Panc1 (cell line): ENCODE data around the gene F5. TPM values are rescaled to one million over a fixed set of nuclear protein-coding genes. Genes with fewer than 3 reads are reported as not detected.

Experiments
- ATAC-seq: fragments of 200-7000 bp; cut with Tn5 transposase; 2 replicates; pipeline ENCODE4 v1.9.1; 2020; ENCODE audit warnings: mild to moderate bottlenecking, moderate library complexity
- BruUV-seq: library from RNA; stranded (reverse); fragments of 400-500 nt; replicated peaks from 2 replicates; lab custom pipeline; 2021; lab: Mats Ljungman, UMichigan
- CTCF ChIA-PET: fragments of 300-600 bp; sonication (Branson Sonifier 250); formaldehyde crosslinking; loops from one replicate; lab custom pipeline; 2022; ENCODE audit warnings: antibody characterized with exemption; lab: Charles Lee
- POLR2A ChIA-PET: fragments of 300-600 bp; sonication (Branson Sonifier 250); formaldehyde crosslinking; loops from one replicate; lab custom pipeline; 2022; ENCODE audit warnings: antibody characterized with exemption; lab: Charles Lee
- DNase-seq: peaks from one replicate; pipeline ENCODE4 v3.0.0-alpha.2; 2010; ENCODE audit warnings: low read depth, low spot score
- H3K27ac ChIP-seq: 2 replicates; pipeline ENCODE4 v1.5.1; 2011; ENCODE audit warnings: mild to moderate bottlenecking, low read length, inconsistent platforms
- H3K27me3 ChIP-seq: fragments of 200-500 bp; sonication (Bioruptor generic); 2 replicates; pipeline ENCODE4 v1.6.0; 2014; ENCODE audit warnings: low read length, inconsistent platforms; ENCODE audit not compliant: control insufficient read depth, insufficient read depth
- H3K36me3 ChIP-seq: fragments of 200-500 bp; sonication (Bioruptor generic); 2 replicates; pipeline ENCODE4 v1.5.1; 2014; ENCODE audit warnings: inconsistent platforms, mild to moderate bottlenecking, low read length, moderate library complexity; ENCODE audit not compliant: control insufficient read depth, insufficient read depth
- H3K4me1 ChIP-seq: 2 replicates; pipeline ENCODE4 v1.5.1; 2011; ENCODE audit warnings: inconsistent platforms, mild to moderate bottlenecking, low read length, moderate library complexity; ENCODE audit not compliant: control insufficient read depth, insufficient read depth
- H3K4me3 ChIP-seq, 2 experiments: 2 replicates each; pipeline ENCODE4 v1.5.1; 2011 to 2012; ENCODE audit warnings: low read depth in 2 of 2, low read length in 2 of 2, mild to moderate bottlenecking in 2 of 2, inconsistent platforms in 1 of 2, moderate library complexity in 1 of 2
- H3K9me3 ChIP-seq: fragments of 200-500 bp; sonication (Bioruptor generic); 2 replicates; pipeline ENCODE4 v1.5.1; 2014; ENCODE audit warnings: low read depth, mild to moderate bottlenecking, inconsistent platforms, low read length, moderate library complexity; ENCODE audit not compliant: control insufficient read depth, insufficient read depth
- CTCF ChIP-seq: fragments of 450-650 bp; IDR thresholded peaks from 2 replicates; pipeline ENCODE4 v1.5.1; 2017; ENCODE audit warnings: mild to moderate bottlenecking
- POLR2AphosphoS5 ChIP-seq: IDR thresholded peaks from 2 replicates; pipeline ENCODE4 v1.6.1; 2012; ENCODE audit warnings: mild to moderate bottlenecking, low read depth, low read length, moderate library complexity
- REST ChIP-seq, 2 experiments: IDR thresholded peaks; 2 replicates each; pipeline ENCODE4 v1.6.1; 2011 to 2012; ENCODE audit warnings: low read depth in 2 of 2, control low read depth in 1 of 2, low read length in 1 of 2, mild to moderate bottlenecking in 1 of 2, moderate library complexity in 1 of 2; ENCODE audit not compliant: insufficient read depth in 1 of 2
- SIN3A ChIP-seq: IDR thresholded peaks from 2 replicates; pipeline ENCODE4 v1.6.1; 2012; ENCODE audit warnings: low read depth, mild to moderate bottlenecking, low read length, moderate library complexity, borderline replicate concordance; ENCODE audit not compliant: insufficient read depth
- TCF7L2 ChIP-seq: IDR thresholded peaks from 2 replicates; pipeline ENCODE4 v1.6.1; 2011; ENCODE audit warnings: mild to moderate bottlenecking, low read depth, low read length, inconsistent platforms
- in situ Hi-C: cut with HindIII; loops from 2 replicates; pipeline ENCODE4 v1.10.0; 2016; ENCODE audit warnings: low sequenced_read_pairs, low pct_unique_long_range_greater_than_20kb
- intact Hi-C: fragments of 100-400 bp; cut with micrococcal nuclease; formaldehyde crosslinking; loops from one replicate; pipeline ENCODE4 v1.10.0; 2022; ENCODE audit not compliant: unreplicated experiment
- total RNA-seq: library from RNA; stranded (reverse); gene quantifications from one replicate; pipeline ENCODE4 v1.2.1, GENCODE V29; 2021; ENCODE audit not compliant: unreplicated experiment

F5 gene
- total RNA-seq, 1 experiment from 2014 or later, result 0.08 TPM

GRCh38 chr1:169570172-169570574 is 16.1 kb downstream of the F5 start:
- no peaks in the 10 kb centered on the region for H3K36me3 ChIP-seq
- TF ChIP-seq CTCF (no peak), POLR2AphosphoS5 (no peak), REST (IDR thresholded peaks at IDR 0.05; ENCODE audit: insufficient read depth in 1 of 2, low read depth in 2 of 2, low read length in 1 of 2) (no peak), SIN3A (no peak), TCF7L2 (no peak)
- intact Hi-C loops, result no loop called here
- DNase-seq (no peak), ATAC-seq (no peak)
- no peak overlapping the region for H3K27ac ChIP-seq
- peaks cover 14% of the 10 kb centered on the region for H3K27me3 ChIP-seq
- no peaks in the 10 kb centered on the region for H3K9me3 ChIP-seq
- in situ Hi-C loops, result no loop called here
- no TSS peak for BruUV-seq
- ChIA-PET CTCF (no interaction called here), POLR2A (no interaction called here)
- no peak overlapping the region for H3K4me3 ChIP-seq
- H3K4me1 ChIP-seq, result no peaks in the 10 kb centered on the region

- H3K4me3 ChIP-seq, result no peak overlapping the region
- ChIA-PET POLR2A (no interaction called here), CTCF (no interaction called here)
- peaks cover 18% of the 10 kb centered on the region for H3K27me3 ChIP-seq
- no peaks in the 10 kb centered on the region for H3K4me1 ChIP-seq
- no peaks in the 10 kb centered on the region for H3K9me3 ChIP-seq
- no peak for ATAC-seq
- no peak for DNase-seq
- TF ChIP-seq SIN3A (no peak), REST (IDR thresholded peaks at IDR 0.05; ENCODE audit: insufficient read depth in 1 of 2, low read depth in 2 of 2, low read length in 1 of 2) (no peak), POLR2AphosphoS5 (no peak), TCF7L2 (no peak), CTCF (no peak)
- H3K27ac ChIP-seq, result no peak overlapping the region
- no TSS peak for BruUV-seq
- no peaks in the 10 kb centered on the region for H3K36me3 ChIP-seq
- intact Hi-C loops, result no loop called here
- in situ Hi-C loops, result no loop called here
These were observed 17.8 kb downstream of the F5 start for GRCh38 chr1:169568497-169568896.
